ENCODE results near the gene PAH. TPM values are rescaled to one million over a fixed set of nuclear protein-coding genes. Genes with fewer than 3 reads are reported as not detected.

PAH gene
- total RNA-seq, 1 experiment from 2014 or later, result not detected

DNA sequence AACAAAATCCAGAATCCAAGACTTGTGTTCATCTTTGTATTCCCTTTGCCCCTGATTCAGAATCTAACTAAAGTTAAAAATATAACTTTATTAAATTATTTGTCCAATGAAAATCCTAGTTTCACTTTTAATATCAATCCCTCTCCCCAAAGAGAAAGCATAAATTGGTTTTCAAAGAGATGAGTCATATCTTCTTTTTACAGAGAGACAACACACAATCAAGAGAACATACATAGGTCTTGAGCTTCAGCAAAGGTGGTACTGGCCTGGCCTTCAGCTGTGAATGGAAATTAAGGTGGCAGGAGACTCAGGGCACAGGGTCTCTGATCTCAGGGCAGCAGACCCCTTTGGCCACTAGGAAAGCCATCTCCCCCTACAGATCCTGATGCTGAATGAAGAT, 36.2 kb upstream of the PAH start:
- in situ Hi-C loops (cut with HindIII; ENCODE audit: low pct_unique_long_range_greater_than_20kb, low sequenced_read_pairs), result no loop called here
- no peak for DNase-seq (ENCODE audit: low read depth)

DNA sequence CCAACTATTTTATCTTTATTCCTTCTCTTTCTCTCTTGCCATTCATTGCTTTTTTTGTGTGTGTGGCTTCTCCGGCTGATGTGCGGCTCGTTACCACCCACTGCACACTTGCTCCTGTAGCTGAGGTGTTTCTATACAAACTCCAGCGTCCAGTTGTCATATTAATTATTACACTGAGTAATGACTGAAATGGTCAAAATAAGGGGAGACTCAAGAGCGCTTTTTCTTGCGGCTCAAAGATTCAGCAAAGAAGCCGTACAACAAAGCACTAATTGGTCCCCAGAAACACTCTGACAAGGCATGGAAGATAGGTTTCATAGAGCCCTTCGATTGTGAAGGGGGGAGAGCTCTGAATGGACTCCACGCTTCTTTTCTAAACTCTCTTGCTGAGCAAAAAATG, 34.8 kb upstream of the PAH start:
- no peak for DNase-seq (ENCODE audit: low read depth)
- in situ Hi-C loops (cut with HindIII; ENCODE audit: low pct_unique_long_range_greater_than_20kb, low sequenced_read_pairs), result no loop called here

DNA sequence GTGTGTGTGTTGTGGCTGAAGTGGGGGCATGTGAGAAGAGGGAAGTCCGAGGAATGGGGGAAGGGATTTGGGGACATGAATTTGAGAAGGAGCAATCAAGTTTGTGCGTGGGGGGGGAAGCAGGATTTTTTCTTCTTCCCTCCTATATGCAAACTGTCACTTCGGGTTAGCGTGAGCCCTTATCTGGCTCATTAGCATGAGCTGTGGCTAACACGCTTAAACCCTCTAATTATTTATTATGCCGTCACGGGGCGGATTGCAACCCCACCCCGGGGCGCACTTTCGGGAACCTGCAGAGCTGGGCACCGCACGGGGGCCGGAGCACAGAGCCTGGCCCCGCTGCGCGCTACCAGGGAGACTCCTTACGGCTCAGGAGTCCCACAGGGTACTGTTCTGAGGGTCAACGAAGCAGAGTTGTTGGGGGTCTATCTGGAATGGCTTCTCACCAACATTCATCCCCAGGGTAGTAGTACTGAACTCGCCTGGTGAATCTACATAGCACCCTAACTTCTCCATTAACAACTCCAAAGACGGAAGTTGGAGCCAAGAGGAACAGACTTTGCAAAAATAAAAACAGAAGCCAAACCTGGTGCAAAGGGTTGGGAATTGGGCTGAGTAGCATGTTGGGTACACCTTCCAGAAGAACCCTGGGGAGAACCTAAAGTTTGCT, 34.0 kb upstream of the PAH start:
- DNase-seq (ENCODE audit: low read depth), result no peak
- in situ Hi-C loops (cut with HindIII; ENCODE audit: low pct_unique_long_range_greater_than_20kb, low sequenced_read_pairs), result no loop called here

DNA sequence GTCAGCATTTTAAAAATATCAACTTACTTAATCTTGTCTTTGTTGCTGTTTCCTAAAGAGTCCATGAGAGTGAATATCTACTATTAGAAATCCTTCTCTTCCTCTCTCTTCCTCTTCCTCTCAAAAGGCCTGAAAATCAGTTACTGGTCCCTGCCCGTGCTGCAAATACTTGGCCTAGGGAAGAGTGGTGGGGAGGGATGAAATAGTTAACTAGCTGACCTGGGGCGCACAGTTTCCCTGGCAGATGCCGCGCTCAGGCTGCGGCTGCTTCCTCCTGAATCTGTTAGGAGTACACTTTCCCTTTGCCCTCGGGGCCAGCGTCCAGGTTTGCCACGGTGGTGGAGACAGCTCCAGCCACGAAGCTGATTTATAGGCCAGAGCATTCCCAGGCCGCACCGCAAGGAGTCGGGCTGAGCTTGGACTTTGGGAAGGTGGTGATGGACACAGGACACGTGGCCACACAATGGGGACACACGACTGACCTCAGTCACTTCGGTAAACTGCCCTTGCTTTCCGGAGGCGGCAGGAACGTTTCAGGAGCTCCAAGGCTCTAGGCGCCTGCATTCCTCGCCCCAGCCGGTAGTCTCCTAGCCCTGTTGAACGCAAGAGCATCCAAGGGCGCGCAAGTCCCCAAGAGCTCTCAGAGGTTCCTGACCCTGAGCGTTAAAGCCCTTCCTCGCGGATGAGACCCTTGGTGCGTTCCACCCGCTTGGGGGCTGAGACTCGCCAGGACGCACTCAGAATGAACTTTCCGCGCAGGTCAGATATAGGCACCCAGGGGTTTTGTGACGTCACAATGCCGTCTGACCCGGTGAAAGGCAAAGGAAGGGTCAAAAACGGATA, 33.3 kb upstream of the PAH start:
- in situ Hi-C loops (cut with HindIII; ENCODE audit: low pct_unique_long_range_greater_than_20kb, low sequenced_read_pairs), result no loop called here
- DNase-seq (ENCODE audit: low read depth), result no peak

DNA sequence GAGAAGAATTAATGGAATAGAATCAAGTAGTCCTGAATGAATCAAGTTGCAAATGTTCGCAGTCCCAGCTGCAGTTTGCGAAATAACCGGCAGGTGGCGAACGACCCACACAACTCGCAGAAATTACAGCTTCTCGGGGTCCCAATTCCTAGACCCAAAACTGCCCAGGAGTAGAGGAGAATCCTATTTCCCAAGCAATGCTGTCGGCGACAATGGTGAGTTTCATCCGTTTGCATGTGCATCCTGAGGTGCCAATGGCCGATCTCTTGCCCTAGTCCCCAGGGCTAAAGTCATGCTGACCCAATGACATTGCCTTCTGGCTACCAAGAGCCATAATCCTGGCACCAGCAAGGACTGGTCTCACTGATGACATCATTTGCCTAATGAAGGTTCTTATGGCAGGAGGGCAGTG, 31.9 kb upstream of the PAH start:
- in situ Hi-C loops (cut with HindIII; ENCODE audit: low pct_unique_long_range_greater_than_20kb, low sequenced_read_pairs), result no loop called here
- DNase-seq (ENCODE audit: low read depth), result peak; percentile 12

DNA sequence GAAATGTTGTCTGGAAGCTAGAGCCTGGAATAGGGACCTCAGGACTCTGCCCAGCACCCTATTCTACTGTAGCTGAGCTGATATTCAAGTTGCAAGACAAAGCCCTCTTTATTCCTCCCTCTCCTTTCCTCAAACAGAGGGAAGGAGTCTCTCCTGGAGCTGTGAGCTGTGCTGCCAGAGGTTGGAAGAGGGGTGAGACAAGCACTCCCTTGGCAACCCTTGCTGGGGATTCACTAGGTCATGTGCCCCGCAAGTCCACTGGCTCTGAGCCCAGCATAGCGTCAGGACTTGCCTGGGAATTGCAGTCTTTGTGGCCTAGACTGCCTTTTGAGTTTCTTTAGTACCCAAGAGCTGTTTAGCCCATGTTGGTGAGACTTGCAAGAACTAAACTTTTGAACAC, 29.0 kb upstream of the PAH start:
- DNase-seq (ENCODE audit: low read depth), result no peak
- in situ Hi-C loops (cut with HindIII; ENCODE audit: low pct_unique_long_range_greater_than_20kb, low sequenced_read_pairs), result no loop called here

DNA sequence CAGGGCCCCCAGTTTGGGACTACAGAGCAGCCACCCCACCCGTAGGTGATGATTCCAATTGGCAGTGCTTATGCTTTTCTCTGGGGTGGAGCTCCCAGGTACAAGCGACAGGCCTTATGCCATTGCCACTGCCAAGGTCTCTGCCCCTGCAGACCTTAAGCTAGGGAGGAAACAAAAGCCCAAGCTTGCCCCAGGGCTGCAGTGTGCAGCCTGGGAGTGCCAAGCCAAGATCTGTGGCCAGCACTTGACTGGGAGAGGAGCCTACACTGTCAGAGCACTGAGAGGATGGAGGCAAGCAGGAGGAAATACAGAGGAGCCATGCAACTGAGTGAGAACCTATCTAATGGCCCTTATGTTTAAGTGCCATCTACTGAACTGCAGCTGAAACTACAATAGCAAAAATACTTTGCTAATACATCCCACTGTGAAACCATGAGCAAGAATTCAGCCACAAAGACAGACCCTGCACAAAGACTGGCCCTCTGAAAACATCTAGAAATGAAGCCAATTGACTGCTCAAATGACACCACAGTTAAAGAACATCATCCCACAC, 22.7 kb upstream of the PAH start:
- no peak for DNase-seq (ENCODE audit: low read depth)
- in situ Hi-C loops (cut with HindIII; ENCODE audit: low pct_unique_long_range_greater_than_20kb, low sequenced_read_pairs), result no loop called here

DNA sequence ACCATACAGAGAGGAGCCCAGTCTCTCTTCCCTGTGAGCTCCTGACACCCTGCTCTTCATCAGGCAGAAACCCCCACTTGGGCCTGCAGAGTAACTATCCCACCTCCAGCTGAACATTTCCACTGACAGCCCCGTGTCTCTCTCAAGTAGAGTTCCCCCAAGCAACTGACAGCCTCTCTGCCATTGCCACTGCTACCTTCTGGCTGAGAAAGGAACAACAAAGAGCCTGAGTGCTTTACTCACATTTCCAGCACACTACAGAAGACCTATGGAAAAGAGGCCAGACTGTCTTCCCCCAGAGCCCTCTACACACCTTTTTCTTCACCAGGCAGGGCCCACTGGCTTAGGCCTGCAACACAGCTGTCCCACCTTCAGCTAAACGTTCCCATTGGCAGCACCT, 22.0 kb upstream of the PAH start:
- DNase-seq (ENCODE audit: low read depth), result no peak
- in situ Hi-C loops (cut with HindIII; ENCODE audit: low pct_unique_long_range_greater_than_20kb, low sequenced_read_pairs), result no loop called here

DNA sequence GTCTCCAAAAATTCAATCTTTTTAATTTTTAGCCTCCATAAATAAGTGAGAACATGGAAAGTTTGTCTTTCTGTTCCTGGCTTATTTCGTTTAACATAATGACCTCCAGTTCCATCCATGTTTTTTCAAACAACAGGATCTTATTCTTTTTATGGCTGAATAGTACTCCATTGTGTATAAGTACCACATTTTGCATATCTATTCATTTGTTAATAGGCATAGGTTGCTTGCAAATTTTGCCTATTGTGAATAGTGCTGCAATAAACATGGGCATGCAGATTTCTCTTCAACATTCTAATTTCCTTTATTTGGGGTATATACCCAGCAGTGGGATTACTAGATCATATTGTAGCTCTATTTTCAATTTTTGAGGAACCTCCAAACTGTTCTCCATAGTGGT, 16.1 kb upstream of the PAH start:
- in situ Hi-C loops (cut with HindIII; ENCODE audit: low pct_unique_long_range_greater_than_20kb, low sequenced_read_pairs), result no loop called here
- no peak for DNase-seq (ENCODE audit: low read depth)

DNA sequence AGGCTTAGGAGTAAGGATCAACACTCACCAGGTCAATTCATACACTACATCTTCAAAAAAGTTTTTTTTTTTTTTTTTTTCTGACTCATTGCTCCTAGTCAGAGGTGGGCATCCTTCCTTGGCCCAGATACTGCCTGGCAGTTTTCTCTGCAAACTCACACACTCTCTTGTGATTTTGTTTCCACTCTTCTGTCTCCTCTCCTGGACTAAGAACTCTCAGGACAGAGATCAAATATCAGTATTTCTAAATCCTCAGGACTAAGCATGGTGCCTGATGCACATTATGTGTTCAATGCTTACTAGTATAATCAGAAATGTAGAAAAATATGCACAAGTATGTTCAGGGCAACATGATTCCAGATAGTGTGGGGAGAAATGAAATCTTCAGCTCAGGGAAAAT, 10.2 kb upstream of the PAH start:
- in situ Hi-C loops (cut with HindIII; ENCODE audit: low pct_unique_long_range_greater_than_20kb, low sequenced_read_pairs), result no loop called here
- no peak for DNase-seq (ENCODE audit: low read depth)

DNA sequence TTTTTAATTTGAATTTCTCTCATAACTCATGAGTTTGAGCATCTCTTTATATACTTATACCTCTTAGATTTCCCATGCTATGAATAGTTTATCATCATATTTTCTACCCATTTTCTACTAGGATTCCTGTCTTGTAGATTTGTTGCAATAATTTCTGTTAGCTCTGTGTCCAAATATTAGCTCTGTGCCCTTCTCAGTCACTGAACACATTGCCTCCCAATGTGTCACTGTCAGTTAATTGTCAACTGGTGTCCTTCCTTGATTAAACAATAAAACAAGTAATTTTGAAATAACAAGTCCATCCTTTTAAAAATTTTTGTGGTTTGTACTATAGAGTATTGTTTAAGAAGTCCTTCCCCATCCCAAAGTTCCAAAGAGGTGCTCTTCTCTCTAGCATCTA, 4.2 kb upstream of the PAH start:
- in situ Hi-C loops (cut with HindIII; ENCODE audit: low pct_unique_long_range_greater_than_20kb, low sequenced_read_pairs), result no loop called here
- no peak for DNase-seq (ENCODE audit: low read depth)

DNA sequence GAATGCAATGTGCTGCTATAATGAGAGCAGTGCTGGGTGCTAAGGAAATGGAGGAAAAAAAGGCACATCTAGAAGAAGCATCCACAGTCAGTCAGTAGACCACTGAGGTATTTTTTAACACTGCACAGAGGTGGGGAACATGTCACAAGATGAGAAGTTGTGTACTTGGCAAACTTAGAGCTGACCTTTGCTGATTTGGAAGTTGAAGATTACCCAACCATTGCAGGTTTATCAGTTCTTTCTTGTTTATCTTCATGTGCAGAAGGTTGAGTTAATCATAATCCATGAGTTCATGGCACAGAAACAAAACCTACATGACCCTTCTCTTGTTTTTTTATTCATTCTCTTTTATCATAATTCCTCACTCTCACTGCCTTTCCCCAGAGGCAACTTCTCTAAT, 3.2 kb upstream of the PAH start:
- DNase-seq (ENCODE audit: low read depth), result peak; percentile 1
- in situ Hi-C loops (cut with HindIII; ENCODE audit: low pct_unique_long_range_greater_than_20kb, low sequenced_read_pairs), result no loop called here

DNA sequence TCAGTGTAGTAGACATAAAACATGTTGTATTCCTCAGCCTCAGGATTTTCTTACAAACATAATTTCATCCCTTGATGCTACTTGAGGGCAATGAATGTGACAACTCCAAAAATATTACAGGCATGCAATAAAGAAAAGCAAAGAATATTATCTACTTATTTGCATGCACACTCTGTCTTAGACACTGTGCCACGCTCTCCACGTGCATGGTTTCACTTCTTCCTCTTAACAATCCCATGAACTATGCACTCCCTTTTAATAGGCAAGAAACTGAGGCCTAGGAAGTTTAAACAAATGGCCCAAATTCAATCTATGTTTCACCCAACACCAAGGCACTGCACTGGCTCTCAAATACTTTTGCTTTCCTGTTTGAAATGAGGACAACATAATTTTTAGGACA, 1.8 kb upstream of the PAH start:
- in situ Hi-C loops (cut with HindIII; ENCODE audit: low pct_unique_long_range_greater_than_20kb, low sequenced_read_pairs), result no loop called here
- DNase-seq (ENCODE audit: low read depth), result no peak

DNA sequence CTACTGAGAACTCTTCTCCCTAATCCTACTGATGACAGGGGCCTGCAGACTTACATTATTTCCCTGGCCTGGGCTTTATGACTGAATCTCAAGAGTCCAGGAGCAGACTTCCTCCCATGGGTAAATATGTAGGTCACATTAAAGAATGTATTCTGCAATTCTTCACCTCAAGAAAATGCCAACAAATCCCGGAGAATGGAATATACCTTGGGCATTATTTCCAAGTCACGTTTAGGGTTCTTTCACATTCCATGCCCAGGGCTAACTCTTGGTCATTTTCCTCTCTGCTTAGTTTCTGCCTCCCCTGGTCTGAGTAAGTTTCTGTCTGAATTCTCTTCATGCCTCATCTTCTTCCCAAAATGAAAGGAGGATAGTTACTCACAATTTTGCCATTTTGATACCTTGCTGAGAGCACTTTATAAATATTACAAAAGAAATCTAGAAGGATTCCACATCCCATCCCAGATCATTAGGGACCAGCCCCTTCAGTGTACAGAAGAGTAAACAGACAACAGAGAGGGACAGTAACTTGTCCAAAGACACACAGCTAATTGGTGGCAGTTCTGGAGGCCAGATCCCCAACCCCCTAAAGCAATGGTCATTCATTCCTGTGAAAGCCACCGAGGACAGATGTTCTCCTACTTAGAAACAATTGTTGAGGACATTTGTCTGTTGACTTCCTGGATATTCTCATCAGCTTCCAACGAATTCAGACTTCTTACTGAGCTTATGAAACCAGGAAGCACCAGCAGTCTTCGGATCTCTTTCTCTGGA, 605 bp downstream of the PAH start:
- DNase-seq (ENCODE audit: low read depth), result no peak
- in situ Hi-C loops (cut with HindIII; ENCODE audit: low pct_unique_long_range_greater_than_20kb, low sequenced_read_pairs), result no loop called here

DNA sequence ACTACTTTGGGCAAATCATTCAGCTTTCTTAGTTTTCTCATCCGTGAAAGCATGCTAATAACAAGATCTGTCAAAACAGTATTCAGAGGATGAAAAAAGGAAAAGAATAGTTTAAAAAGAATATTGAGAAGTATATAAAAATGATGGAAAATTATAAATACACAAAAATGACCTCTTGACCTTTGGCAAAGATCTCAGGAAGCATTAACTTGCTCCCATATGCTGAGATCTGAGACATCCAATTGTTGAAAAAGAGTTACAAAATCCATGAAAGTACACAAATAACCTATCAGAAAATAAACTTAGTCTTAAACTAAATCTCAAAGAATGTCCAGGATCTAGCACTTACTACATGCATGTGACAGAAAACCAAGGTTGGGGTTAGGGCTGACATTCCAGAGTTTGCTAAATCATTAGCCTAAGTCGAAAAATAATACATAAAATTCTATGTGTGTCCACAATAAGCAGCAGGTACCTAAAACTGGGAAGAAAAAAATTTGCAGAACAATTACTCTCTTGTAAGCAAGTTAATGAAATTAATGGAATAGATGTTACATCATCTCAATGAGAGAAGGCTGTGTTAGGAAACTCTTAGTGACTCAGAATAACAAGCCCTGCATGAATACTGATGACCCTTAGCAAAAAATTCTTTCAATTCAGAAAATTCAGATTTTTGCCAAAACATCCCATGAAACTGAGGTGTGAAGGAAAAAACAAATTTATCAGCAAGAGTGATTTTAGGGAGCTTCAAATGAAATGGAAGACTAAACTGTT, 3.4 kb downstream of the PAH start:
- in situ Hi-C loops (cut with HindIII; ENCODE audit: low pct_unique_long_range_greater_than_20kb, low sequenced_read_pairs), result no loop called here
- DNase-seq (ENCODE audit: low read depth), result no peak

DNA sequence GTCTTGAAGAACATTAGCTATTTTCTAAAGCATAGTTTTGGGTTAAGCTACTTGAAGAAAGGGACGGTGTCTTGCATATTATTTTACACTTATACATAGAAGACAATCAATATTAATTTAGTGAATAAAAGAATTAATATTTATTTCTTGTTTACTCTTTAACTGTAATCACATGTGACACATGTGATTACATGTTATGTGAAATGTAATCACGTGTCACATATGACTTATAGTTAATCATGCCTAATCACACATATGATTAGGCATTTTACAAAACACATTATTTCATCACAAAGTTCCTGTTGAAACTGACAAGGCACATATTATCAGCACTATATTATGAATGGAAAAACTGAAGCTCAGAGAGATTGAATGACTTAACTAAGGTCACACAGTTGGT, 4.8 kb downstream of the PAH start:
- in situ Hi-C loops (cut with HindIII; ENCODE audit: low pct_unique_long_range_greater_than_20kb, low sequenced_read_pairs), result no loop called here
- no peak for DNase-seq (ENCODE audit: low read depth)

DNA sequence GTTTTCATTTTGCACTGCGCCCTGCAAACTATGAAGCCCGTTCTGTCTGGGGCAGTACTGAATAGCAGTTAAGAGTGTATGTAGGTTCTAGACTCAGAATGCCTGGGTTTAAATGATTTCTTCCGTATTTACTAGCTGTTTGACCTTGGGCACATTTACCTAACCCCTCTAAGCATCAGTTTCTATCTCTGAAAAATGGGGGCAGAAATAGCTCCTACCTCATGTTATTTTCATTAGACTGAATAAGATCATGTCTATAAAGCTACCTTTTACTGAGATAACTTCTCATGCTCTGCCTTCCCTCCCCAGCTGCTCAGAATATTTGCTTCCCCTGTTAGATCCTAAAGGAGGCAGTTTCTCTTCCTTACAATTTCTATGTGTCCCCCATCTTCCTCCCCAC, 5.7 kb downstream of the PAH start:
- DNase-seq (ENCODE audit: low read depth), result no peak
- in situ Hi-C loops (cut with HindIII; ENCODE audit: low pct_unique_long_range_greater_than_20kb, low sequenced_read_pairs), result no loop called here

DNA sequence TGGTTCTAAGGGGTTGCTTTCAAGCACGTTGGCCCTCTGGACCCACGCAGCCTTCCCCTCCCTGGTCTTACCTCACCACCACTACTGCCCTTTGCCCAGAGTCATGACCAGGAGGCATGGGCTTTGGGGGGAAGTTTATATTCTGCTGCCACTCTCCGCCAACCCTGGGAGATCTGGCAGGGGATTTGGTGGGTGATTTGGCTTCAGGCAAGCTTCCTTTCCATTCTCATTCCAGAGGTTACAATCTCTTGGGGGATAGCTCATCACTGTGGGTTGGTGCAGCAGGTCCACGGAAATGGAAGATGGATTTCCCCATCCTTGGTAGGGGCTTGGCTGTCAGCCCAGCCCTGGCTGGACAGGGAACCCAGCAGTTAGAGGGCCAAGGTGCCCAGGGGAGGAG, 6.3 kb downstream of the PAH start:
- DNase-seq (ENCODE audit: low read depth), result no peak
- in situ Hi-C loops (cut with HindIII; ENCODE audit: low pct_unique_long_range_greater_than_20kb, low sequenced_read_pairs), result no loop called here

Measured in Caki2 (cell line).